ENCODE measurements around the gene BHLHA15. TPM values are rescaled to one million over a fixed set of nuclear protein-coding genes. Genes with fewer than 3 reads are reported as not detected.

The BHLHA15 gene
- polyA plus RNA-seq, 1 of the 3 experiments (the other 2 are of a cell fraction): 0.10 TPM

DNA sequence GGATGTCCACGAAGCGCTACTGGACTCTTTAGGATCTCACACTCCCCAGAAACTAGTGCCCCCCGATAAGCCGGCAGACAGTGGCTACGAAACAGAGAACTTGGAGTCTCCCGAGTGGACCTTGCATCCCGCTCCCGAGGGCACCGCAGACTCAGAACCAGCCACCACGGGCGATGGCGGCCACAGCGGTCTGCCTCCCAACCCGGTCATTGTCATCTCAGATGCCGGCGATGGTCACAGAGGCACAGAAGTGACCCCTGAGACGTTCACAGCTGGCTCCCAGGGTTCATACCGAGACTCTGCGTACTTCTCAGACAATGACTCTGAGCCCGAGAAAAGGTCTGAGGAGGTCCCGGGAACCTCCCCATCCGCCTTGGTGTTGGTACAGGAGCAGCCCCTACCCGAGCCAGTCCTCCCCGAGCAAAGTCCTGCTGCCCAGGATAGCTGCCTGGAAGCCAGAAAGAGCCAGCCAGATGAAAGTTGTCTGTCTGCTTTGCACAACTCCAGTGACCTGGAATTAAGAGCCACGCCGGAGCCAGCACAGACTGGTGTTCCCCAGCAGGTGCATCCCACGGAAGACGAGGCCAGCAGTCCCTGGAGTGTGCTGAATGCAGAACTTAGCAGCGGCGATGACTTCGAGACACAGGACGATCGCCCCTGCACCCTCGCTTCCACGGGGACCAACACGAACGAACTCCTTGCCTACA lies 17.6 kb upstream of the BHLHA15 start:
- no peaks in the 10 kb centered on the region for H3K4me1 ChIP-seq (ENCODE audit: control insufficient read depth in 1 of 2, insufficient read depth in 2 of 2, low read depth in 1 of 2, low read length in 1 of 2)
- H3K36me3 ChIP-seq (replicated peaks in 1 of 2; ENCODE audit: control insufficient read depth in 1 of 2, insufficient read depth in 2 of 2, low read length in 1 of 2): peaks cover 29 to 34% of the 10 kb centered on the region in 2 experiments
- no peak overlapping the region for H3K27ac ChIP-seq (ENCODE audit: low read depth in 2 of 2, low read length in 1 of 2)
- no peak for TF ChIP-seq RAD21 (IDR thresholded peaks at IDR 0.05; ENCODE audit: low read length)
- TF ChIP-seq FOXM1 (IDR thresholded peaks at IDR 0.05; ENCODE audit: low read depth): no peak
- TF ChIP-seq, protein P1, sequence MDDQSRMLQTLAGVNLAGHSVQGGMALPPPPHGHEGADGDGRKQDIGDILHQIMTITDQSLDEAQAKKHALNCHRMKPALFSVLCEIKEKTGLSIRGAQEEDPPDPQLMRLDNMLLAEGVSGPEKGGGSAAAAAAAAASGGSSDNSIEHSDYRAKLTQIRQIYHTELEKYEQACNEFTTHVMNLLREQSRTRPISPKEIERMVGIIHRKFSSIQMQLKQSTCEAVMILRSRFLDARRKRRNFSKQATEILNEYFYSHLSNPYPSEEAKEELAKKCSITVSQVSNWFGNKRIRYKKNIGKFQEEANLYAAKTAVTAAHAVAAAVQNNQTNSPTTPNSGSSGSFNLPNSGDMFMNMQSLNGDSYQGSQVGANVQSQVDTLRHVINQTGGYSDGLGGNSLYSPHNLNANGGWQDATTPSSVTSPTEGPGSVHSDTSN (IDR thresholded peaks at IDR 0.05): no peak
- no peak for TF ChIP-seq POLR2AphosphoS5 (IDR thresholded peaks at IDR 0.05; ENCODE audit: low read depth, low read length)
- TF ChIP-seq FOXJ3 (CRISPR knock-in tag; IDR thresholded peaks at IDR 0.05): no peak
- TF ChIP-seq RFX5 (IDR thresholded peaks at IDR 0.05; ENCODE audit: low read length): no peak
- TF ChIP-seq YY1 (IDR thresholded peaks at IDR 0.05; ENCODE audit: low read depth): no peak
- no peak for TF ChIP-seq TCF12 (IDR thresholded peaks at IDR 0.05)
- TF ChIP-seq, protein P2, sequence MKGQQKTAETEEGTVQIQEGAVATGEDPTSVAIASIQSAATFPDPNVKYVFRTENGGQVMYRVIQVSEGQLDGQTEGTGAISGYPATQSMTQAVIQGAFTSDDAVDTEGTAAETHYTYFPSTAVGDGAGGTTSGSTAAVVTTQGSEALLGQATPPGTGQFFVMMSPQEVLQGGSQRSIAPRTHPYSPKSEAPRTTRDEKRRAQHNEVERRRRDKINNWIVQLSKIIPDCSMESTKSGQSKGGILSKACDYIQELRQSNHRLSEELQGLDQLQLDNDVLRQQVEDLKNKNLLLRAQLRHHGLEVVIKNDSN (IDR thresholded peaks at IDR 0.05; ENCODE audit: borderline replicate concordance, low read depth): no peak
- ChIA-PET CTCF (no interaction called here), POLR2A (no interaction called here)
- no peak overlapping the region for H3K4me3 ChIP-seq (ENCODE audit: low read depth in 2 of 2, low read length in 1 of 2)
- H2AFZ ChIP-seq (ENCODE audit: low read depth): no peak overlapping the region
- no peaks in the 10 kb centered on the region for H3F3A ChIP-seq (replicated peaks; ENCODE audit: insufficient read depth)
- no peaks in the 10 kb centered on the region for H3K9me3 ChIP-seq
- H3K27me3 ChIP-seq (ENCODE audit: insufficient read depth): no peaks in the 10 kb centered on the region
- no peaks in the 10 kb centered on the region for H3K79me2 ChIP-seq (ENCODE audit: insufficient read depth)
- no peaks in the 10 kb centered on the region for H4K20me1 ChIP-seq (ENCODE audit: insufficient read depth)
- H3K9ac ChIP-seq: no peak overlapping the region
- DNase-seq: no peak
- no peak overlapping the region for H3K4me2 ChIP-seq
- no peaks in the 10 kb centered on the region for H3K9me2 ChIP-seq
- WGBS (ENCODE audit: low lambda C conversion rate): 95% methylated on average over 31 of the region's 37 CpGs

DNA sequence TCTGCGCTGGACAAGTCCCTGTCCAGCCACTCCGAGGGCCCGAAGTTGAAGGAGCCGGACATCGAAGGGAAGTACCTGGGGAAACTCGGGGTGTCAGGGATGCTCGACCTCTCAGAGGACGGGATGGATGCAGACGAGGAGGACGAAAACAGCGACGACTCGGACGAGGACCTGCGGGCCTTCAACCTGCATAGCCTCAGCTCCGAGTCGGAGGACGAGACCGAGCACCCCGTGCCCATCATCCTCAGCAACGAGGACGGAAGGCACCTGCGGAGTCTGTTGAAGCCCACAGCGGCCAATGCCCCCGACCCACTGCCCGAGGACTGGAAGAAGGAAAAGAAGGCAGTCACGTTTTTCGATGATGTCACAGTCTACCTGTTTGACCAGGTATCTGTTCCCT lies 17.1 kb upstream of the BHLHA15 start:
- TF ChIP-seq YY1 (IDR thresholded peaks at IDR 0.05; ENCODE audit: low read depth) (no peak), EZH2phosphoT487 (IDR thresholded peaks at IDR 0.05; ENCODE audit: borderline replicate concordance, low read depth) (no peak), NRF1 (IDR thresholded peaks at IDR 0.05; ENCODE audit: low read depth, low read length) (no peak), TCF12 (IDR thresholded peaks at IDR 0.05) (no peak), TEAD4 (IDR thresholded peaks at IDR 0.05; ENCODE audit: borderline replicate concordance, insufficient read depth) (no peak), CHD2 (IDR thresholded peaks at IDR 0.05; ENCODE audit: low read length, partially characterized antibody) (no peak), RFX5 (IDR thresholded peaks at IDR 0.05; ENCODE audit: low read length) (no peak), ELF1 (IDR thresholded peaks at IDR 0.05) (no peak), NFIC (IDR thresholded peaks at IDR 0.05; ENCODE audit: borderline replicate concordance) (no peak), RAD21 (IDR thresholded peaks at IDR 0.05; ENCODE audit: low read length) (no peak), RCOR1 (IDR thresholded peaks at IDR 0.05; ENCODE audit: low read length) (no peak), POLR2AphosphoS5 (IDR thresholded peaks at IDR 0.05; ENCODE audit: low read depth, low read length) (no peak), SIN3A (IDR thresholded peaks at IDR 0.05; ENCODE audit: borderline replicate concordance, low read depth, low read length) (no peak), GATA2 (CRISPR knock-in tag; IDR thresholded peaks at IDR 0.05) (no peak), FOSL2 (IDR thresholded peaks at IDR 0.05; ENCODE audit: borderline replicate concordance, low read depth) (no peak), RXRA (IDR thresholded peaks at IDR 0.05; ENCODE audit: borderline replicate concordance, low read depth) (no peak), GABPA (IDR thresholded peaks at IDR 0.05; ENCODE audit: low read depth) (no peak)
- TF ChIP-seq, protein P3, sequence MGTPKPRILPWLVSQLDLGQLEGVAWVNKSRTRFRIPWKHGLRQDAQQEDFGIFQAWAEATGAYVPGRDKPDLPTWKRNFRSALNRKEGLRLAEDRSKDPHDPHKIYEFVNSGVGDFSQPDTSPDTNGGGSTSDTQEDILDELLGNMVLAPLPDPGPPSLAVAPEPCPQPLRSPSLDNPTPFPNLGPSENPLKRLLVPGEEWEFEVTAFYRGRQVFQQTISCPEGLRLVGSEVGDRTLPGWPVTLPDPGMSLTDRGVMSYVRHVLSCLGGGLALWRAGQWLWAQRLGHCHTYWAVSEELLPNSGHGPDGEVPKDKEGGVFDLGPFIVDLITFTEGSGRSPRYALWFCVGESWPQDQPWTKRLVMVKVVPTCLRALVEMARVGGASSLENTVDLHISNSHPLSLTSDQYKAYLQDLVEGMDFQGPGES (IDR thresholded peaks at IDR 0.05; ENCODE audit: low read depth, low read length): no peak
- TF ChIP-seq, protein P2 (IDR thresholded peaks at IDR 0.05; ENCODE audit: borderline replicate concordance, low read depth): no peak
- TF ChIP-seq, protein P1 (IDR thresholded peaks at IDR 0.05): no peak
- no peaks in the 10 kb centered on the region for H4K20me1 ChIP-seq (ENCODE audit: insufficient read depth)
- H3K27ac ChIP-seq (ENCODE audit: low read depth in 2 of 2, low read length in 1 of 2): no peak overlapping the region
- no peak for DNase-seq
- ChIA-PET CTCF (interaction anchor here (1.9 kb wide), 1 partner anchor 18 kb away, joined by 5 read pairs; no protein-coding TSS in a partner anchor), POLR2A (no interaction called here)
- H3K4me1 ChIP-seq (ENCODE audit: control insufficient read depth in 1 of 2, insufficient read depth in 2 of 2, low read depth in 1 of 2, low read length in 1 of 2): no peaks in the 10 kb centered on the region
- no peaks in the 10 kb centered on the region for H3F3A ChIP-seq (replicated peaks; ENCODE audit: insufficient read depth)
- WGBS (ENCODE audit: low lambda C conversion rate): 93% methylated on average over 26 of the region's 28 CpGs
- H3K9ac ChIP-seq: no peak overlapping the region
- peaks cover 29 to 34% of the 10 kb centered on the region in 2 experiments for H3K36me3 ChIP-seq (replicated peaks in 1 of 2; ENCODE audit: control insufficient read depth in 1 of 2, insufficient read depth in 2 of 2, low read length in 1 of 2)
- H3K9me3 ChIP-seq: no peaks in the 10 kb centered on the region
- H3K9me2 ChIP-seq: no peaks in the 10 kb centered on the region
- no peak overlapping the region for H3K4me2 ChIP-seq
- H3K27me3 ChIP-seq (ENCODE audit: insufficient read depth): no peaks in the 10 kb centered on the region
- H3K4me3 ChIP-seq (ENCODE audit: low read depth in 2 of 2, low read length in 1 of 2): no peak overlapping the region
- no peak overlapping the region for H2AFZ ChIP-seq (ENCODE audit: low read depth)
- no peaks in the 10 kb centered on the region for H3K79me2 ChIP-seq (ENCODE audit: insufficient read depth)

Data from SK-N-SH (cell line).